Mucosa of descending colon (tissue), 3 donors: Measurements from ENCODE around the gene UNC93A. TPM values are rescaled to one million over a fixed set of nuclear protein-coding genes. Genes with fewer than 3 reads are reported as not detected.

ENCODE experiments used
- ATAC-seq: fragments of 200-7000 bp; cut with Tn5 transposase; one replicate; pipeline ENCODE4 v1.9.1; 2020; ENCODE audit warnings: mild to moderate bottlenecking, moderate library complexity
- DNase-seq, 3 donors: peaks; one replicate each; pipeline ENCODE4 v3.0.0-alpha.2; 2020
- H3K36me3 ChIP-seq: fragments of 200-600 bp; one replicate; pipeline ENCODE4 v1.8.0; 2021; ENCODE audit warnings: low read depth, mild to moderate bottlenecking
- H3K4me1 ChIP-seq: fragments of 200-600 bp; one replicate; pipeline ENCODE4 v1.8.0; 2021; ENCODE audit warnings: low read depth, mild to moderate bottlenecking
- H3K4me3 ChIP-seq: fragments of 200-600 bp; one replicate; pipeline ENCODE4 v1.8.0; 2021; ENCODE audit warnings: mild to moderate bottlenecking
- H3K9me3 ChIP-seq: fragments of 200-600 bp; one replicate; pipeline ENCODE4 v1.8.0; 2021; ENCODE audit warnings: mild to moderate bottlenecking
- intact Hi-C, 2 donors: fragments of 100-400 bp; cut with DNase I in 1 of 2; cut with micrococcal nuclease in 1 of 2; formaldehyde crosslinking; loops; one replicate each; pipeline versions ENCODE4 v1.11.0 to v1.11.1; 2022; cut with DNase I, micrococcal nuclease
- total RNA-seq, 3 donors: library from RNA; stranded (reverse); fragmentation: NEBNext Ultra II Directional in 2 of 3; extraction: Animal tissue kit (Norgen Biotek cat#: 25700) in 2 of 3; gene quantifications; one replicate each; pipeline versions ENCODE4 v1.2.1 to v1.2.4, GENCODE V29; 2021 to 2023
- TF ChIP-seq, protein P1 (sequence below): fragments of 200-600 bp; IDR thresholded peaks from one replicate; pipeline ENCODE4 v1.8.0; 2022; ENCODE audit warnings: antibody characterized with exemption, mild to moderate bottlenecking
- donor health status: DM: no; HTN: no; CAD: no; lungs with moderate emphysema.
- donor health status: DM: no; HTN: no; CAD: no.
- donor health status: DM: no; HTN: yes; CAD: no.

Gene UNC93A
- total RNA-seq, 3 donors from 2014 or later, result 2.1 TPM; not detected in 2

DNA sequence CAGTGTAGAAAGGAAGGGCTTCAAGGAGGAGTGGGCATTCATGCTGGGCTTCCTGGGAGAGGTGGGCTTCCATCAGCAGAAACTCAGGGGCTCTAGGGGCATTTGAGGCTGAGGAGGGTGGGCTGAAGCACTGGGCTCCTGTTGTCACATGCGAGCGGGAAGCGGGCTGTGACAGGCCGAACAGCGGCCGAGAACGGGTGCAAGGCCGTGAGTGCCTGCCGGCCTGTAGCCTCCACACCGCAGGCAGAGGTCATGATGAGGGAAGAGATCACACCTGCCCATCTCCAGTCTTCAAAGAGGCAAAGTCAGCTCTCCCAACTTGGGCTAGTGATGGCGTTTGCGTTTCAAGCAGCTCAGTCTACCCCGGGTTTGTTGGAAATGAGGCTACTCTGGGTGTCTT, 34.7 kb downstream of the UNC93A start:
- Histone ChIP-seq H3K4me1 (no peaks in the 10 kb centered on the region), H3K36me3 (no peaks in the 10 kb centered on the region), H3K9me3 (no peaks in the 10 kb centered on the region), H3K4me3 (no peak overlapping the region)
- no peak for DNase-seq
- no peak for ATAC-seq
- TF ChIP-seq, protein P1, sequence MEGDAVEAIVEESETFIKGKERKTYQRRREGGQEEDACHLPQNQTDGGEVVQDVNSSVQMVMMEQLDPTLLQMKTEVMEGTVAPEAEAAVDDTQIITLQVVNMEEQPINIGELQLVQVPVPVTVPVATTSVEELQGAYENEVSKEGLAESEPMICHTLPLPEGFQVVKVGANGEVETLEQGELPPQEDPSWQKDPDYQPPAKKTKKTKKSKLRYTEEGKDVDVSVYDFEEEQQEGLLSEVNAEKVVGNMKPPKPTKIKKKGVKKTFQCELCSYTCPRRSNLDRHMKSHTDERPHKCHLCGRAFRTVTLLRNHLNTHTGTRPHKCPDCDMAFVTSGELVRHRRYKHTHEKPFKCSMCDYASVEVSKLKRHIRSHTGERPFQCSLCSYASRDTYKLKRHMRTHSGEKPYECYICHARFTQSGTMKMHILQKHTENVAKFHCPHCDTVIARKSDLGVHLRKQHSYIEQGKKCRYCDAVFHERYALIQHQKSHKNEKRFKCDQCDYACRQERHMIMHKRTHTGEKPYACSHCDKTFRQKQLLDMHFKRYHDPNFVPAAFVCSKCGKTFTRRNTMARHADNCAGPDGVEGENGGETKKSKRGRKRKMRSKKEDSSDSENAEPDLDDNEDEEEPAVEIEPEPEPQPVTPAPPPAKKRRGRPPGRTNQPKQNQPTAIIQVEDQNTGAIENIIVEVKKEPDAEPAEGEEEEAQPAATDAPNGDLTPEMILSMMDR, result no peak
- intact Hi-C loops, result no loop called here

- TF ChIP-seq, protein P1, result no peak
- no peaks in the 10 kb centered on the region for H3K4me1 ChIP-seq
- intact Hi-C loops, result no loop called here
- H3K4me3 ChIP-seq, result no peak overlapping the region
- ATAC-seq (no peak), DNase-seq (no peak)
- H3K36me3 ChIP-seq, result no peaks in the 10 kb centered on the region
- H3K9me3 ChIP-seq, result no peaks in the 10 kb centered on the region
Observed at GRCh38 chr6:167327391-167327790, 36.3 kb downstream of the UNC93A start.

GRCh38 chr6:167328086-167328485, 37.0 kb downstream of the UNC93A start:
- no peaks in the 10 kb centered on the region for H3K36me3 ChIP-seq
- H3K4me1 ChIP-seq, result no peaks in the 10 kb centered on the region
- TF ChIP-seq, protein P1, result no peak
- H3K9me3 ChIP-seq, result no peaks in the 10 kb centered on the region
- intact Hi-C loops, result no loop called here
- ATAC-seq (no peak), DNase-seq (no peak)
- no peak overlapping the region for H3K4me3 ChIP-seq

DNA sequence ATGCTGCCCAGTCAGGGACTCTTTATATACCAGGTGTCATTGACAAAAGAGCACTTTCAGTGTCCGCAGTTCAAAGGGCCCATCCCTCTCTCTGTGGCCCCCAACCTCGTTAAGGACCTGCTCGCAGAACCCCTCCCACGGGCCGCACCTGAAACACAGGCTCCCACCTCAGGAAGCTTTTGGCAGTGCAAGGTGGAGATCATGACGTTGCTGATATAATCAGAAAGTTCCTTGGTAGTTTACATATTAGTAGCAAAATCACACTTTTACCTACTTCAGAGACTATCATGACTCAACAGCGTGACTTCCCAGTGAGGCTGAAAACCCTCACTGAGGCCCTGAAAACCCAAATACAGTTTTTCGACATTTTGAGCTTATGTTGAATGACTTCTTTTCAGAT, 37.9 kb downstream of the UNC93A start:
- DNase-seq (no peak), ATAC-seq (no peak)
- Histone ChIP-seq H3K36me3 (no peaks in the 10 kb centered on the region), H3K4me3 (no peak overlapping the region), H3K9me3 (no peaks in the 10 kb centered on the region), H3K4me1 (no peaks in the 10 kb centered on the region)
- TF ChIP-seq, protein P1, result no peak
- intact Hi-C loops, result no loop called here

DNA sequence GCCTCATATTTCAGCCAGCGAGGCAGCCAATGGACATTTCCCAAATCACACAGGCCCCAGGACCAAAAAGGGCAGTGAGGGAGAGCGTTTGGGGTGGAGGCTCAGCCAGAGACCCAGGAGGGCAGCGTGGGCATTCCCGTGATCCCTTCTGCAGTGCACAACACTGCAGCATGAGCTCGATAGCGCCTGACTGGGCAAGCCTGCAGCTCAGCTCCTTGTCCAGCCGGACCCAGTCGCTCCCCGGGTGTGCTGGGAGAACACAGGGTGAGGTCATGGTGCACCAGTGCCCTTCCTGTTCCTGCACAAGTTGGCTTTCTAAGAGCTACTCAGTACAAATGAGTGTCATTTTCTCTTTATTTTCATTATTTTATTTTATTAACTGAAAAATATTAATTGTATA, 39.6 kb downstream of the UNC93A start:
- DNase-seq, result no peak
- no peaks in the 10 kb centered on the region for H3K9me3 ChIP-seq
- TF ChIP-seq, protein P1, result no peak
- H3K4me3 ChIP-seq, result no peak overlapping the region
- ATAC-seq, result no peak
- H3K4me1 ChIP-seq, result no peaks in the 10 kb centered on the region
- no peaks in the 10 kb centered on the region for H3K36me3 ChIP-seq
- intact Hi-C loops, result no loop called here

DNA sequence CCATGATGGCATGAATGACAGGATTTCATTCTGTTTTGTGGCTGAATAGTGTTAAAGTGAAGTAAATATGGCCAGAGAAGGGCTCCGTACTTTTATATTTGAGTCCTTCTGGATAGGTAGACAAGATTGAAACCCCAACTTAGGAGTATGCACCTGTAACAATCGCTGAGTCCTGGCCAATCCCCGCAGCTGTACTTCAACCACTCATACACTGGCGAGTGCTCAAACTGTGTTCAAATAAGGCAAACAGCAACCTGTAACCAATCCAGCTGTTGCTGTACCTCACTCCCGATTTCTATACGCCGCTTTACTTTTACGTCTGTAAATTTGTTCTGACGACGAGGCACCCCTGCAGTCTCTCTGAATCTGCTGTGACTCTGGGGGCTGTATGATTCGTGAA, 40.5 kb downstream of the UNC93A start:
- ATAC-seq (no peak), DNase-seq (no peak)
- Histone ChIP-seq H3K4me1 (no peaks in the 10 kb centered on the region), H3K36me3 (no peaks in the 10 kb centered on the region), H3K9me3 (no peaks in the 10 kb centered on the region), H3K4me3 (no peak overlapping the region)
- TF ChIP-seq, protein P1, result no peak
- intact Hi-C loops, result no loop called here
